HEK293T (cell line): Measurements from ENCODE around the gene IFT52.

Experiments
- CTCF ChIA-PET: fragments of 350-600 bp; formaldehyde crosslinking; extraction: SDS; loops from one replicate; lab custom pipeline; 2021; ENCODE audit warnings: antibody characterized with exemption, inconsistent platforms; lab: Yijun Ruan, JAX
- POLR2A ChIA-PET: fragments of 350-600 bp; formaldehyde crosslinking; extraction: SDS; loops from one replicate; lab custom pipeline; 2020; ENCODE audit warnings: antibody characterized with exemption, inconsistent platforms; lab: Yijun Ruan, JAX
- DNase-seq: peaks from one replicate; pipeline ENCODE4 v3.0.0; 2012; ENCODE audit warnings: mixed read lengths; ENCODE audit errors: extremely low spot score
- ARNT ChIP-seq: fragments of 450-650 bp; IDR thresholded peaks from 2 replicates; pipeline ENCODE4 v1.6.1; 2017; ENCODE audit warnings: mild to moderate bottlenecking
- BHLHE40 ChIP-seq: fragments of 450-650 bp; IDR thresholded peaks from 2 replicates; pipeline ENCODE4 v1.6.1; 2016; ENCODE audit warnings: mild to moderate bottlenecking, moderate library complexity, borderline replicate concordance
- CTBP1 ChIP-seq: fragments of 450-650 bp; IDR thresholded peaks from 2 replicates; pipeline ENCODE4 v1.6.1; 2016; ENCODE audit warnings: borderline replicate concordance
- ELF4 ChIP-seq: fragments of 450-650 bp; IDR thresholded peaks from 2 replicates; pipeline ENCODE4 v1.6.1; 2017; ENCODE audit warnings: antibody characterized with exemption
- FOXA1 ChIP-seq: fragments of 450-650 bp; IDR thresholded peaks from 2 replicates; pipeline ENCODE4 v1.6.1; 2016; ENCODE audit warnings: mild to moderate bottlenecking
- FOXK2 ChIP-seq: fragments of 450-650 bp; IDR thresholded peaks from 2 replicates; pipeline ENCODE4 v1.6.1; 2016; ENCODE audit warnings: mild to moderate bottlenecking
- FOXM1 ChIP-seq: fragments of 450-650 bp; IDR thresholded peaks from 2 replicates; pipeline ENCODE4 v1.6.1; 2017; ENCODE audit warnings: mild to moderate bottlenecking, borderline replicate concordance
- HDGF ChIP-seq: fragments of 450-650 bp; IDR thresholded peaks from 2 replicates; pipeline ENCODE4 v1.6.1; 2017; ENCODE audit warnings: antibody characterized with exemption, borderline replicate concordance
- L3MBTL2 ChIP-seq: fragments of 450-650 bp; conservative IDR thresholded peaks from 2 replicates; pipeline ENCODE4 v1.6.1; 2016; ENCODE audit warnings: mild to moderate bottlenecking
- LEF1 ChIP-seq: fragments of 450-650 bp; IDR thresholded peaks from 2 replicates; pipeline ENCODE4 v1.6.1; 2017; ENCODE audit warnings: mild to moderate bottlenecking, borderline replicate concordance
- NFRKB ChIP-seq: fragments of 450-650 bp; IDR thresholded peaks from 2 replicates; pipeline ENCODE4 v1.6.1; 2016; ENCODE audit warnings: mild to moderate bottlenecking, moderate library complexity
- PKNOX1 ChIP-seq: fragments of 450-650 bp; IDR thresholded peaks from 2 replicates; pipeline ENCODE4 v1.6.1; 2016
- SP1 ChIP-seq: fragments of 450-650 bp; IDR thresholded peaks from 2 replicates; pipeline ENCODE4 v1.6.1; 2017
- SUZ12 ChIP-seq: fragments of 450-650 bp; IDR thresholded peaks from 2 replicates; pipeline ENCODE4 v1.6.1; 2016; ENCODE audit warnings: mild to moderate bottlenecking
- TARDBP ChIP-seq: fragments of 450-650 bp; IDR thresholded peaks from 2 replicates; pipeline ENCODE4 v1.6.1; 2016
- ZNF384 ChIP-seq: fragments of 450-650 bp; IDR thresholded peaks from 2 replicates; pipeline ENCODE4 v1.6.1; 2016

Gene IFT52

GRCh38 chr20:43590392-43591303 lies at the start of gene IFT52:
Gene IFT52 (plus strand): TSS chr20:43590937. CDS start chr20:43594699, 3,762 bp downstream.
- TF ChIP-seq PKNOX1 (peak; percentile 76), FOXM1 (peak; percentile 97), CTBP1 (0 out of 2 replicates have a peak, but pooled peaks have one; percentile 45), FOXK2 (no peak), BHLHE40 (peak; percentile 81)
- CTCF ChIA-PET: interaction anchor here (0.9 kb wide), 1 partner anchor 142 kb away, joined by 3 read pairs; no protein-coding TSS in a partner anchor
- DNase-seq: peak; percentile 93
- POLR2A ChIA-PET: interaction anchor here (0.6 to 1.5 kb wide), 12 partner anchors 9 to 133 kb away, joined by 3 to 9 read pairs (median 4); partner anchors contain the start of genes MYBL2 and SRSF6

DNA sequence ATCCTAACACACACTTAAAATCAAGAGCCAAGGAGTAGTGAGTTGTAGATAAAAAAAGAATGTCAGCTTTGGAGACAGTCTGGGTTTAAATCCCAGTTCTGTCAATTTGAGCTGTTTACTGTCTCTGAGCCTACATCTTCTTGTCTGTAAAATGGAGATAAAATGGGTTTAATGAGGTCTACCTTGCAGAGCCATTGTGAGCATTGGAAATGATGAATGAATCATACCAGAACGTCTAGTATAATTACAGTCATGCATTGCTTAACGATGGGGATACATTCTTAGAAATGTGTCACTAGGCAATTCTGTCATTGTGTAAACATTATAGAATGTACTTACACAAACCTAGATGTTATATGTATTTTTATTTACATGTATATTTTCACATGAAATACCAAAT lies 49.5 kb upstream of the IFT52 start:
- TF ChIP-seq ZNF384 (no peak), FOXA1 (no peak), FOXK2 (no peak), LEF1 (no peak), SP1 (no peak), FOXM1 (no peak)
- ChIA-PET CTCF (no interaction called here), POLR2A (no interaction called here)
- no peak for DNase-seq

- DNase-seq: no peak
- POLR2A ChIA-PET: no interaction called here
- TF ChIP-seq NFRKB (no peak), PKNOX1 (no peak), ARNT (no peak), FOXM1 (no peak), L3MBTL2 (no peak), ZNF384 (no peak), ELF4 (no peak), SP1 (no peak), TARDBP (no peak), FOXA1 (no peak), FOXK2 (no peak), CTBP1 (no peak), BHLHE40 (no peak)
- CTCF ChIA-PET: interaction anchor here (0.7 kb wide), 1 partner anchor 697 kb away, joined by 3 read pairs; no protein-coding TSS in a partner anchor
Observed at GRCh38 chr20:43542161-43542560, 48.6 kb upstream of the IFT52 start.

DNA sequence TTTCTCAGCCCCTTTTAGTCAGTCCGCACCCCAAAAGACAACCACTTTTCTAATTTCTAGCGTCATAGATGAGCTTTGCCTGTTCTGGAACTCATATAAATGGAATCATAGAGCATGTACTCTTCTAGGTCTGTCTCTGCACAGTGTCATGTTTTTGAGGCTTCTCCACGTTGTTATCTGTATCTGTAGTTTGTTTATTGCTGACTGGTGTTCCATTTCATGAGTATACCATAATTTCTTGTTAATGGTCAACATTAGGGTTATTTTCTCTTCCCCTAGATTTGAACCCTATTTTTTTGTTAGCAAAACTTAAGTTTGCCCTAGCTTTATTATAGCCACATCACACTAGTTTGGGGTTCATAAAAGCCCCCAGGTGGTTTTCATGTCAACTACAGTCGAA lies 48.1 kb upstream of the IFT52 start:
- POLR2A ChIA-PET: no interaction called here

DNA sequence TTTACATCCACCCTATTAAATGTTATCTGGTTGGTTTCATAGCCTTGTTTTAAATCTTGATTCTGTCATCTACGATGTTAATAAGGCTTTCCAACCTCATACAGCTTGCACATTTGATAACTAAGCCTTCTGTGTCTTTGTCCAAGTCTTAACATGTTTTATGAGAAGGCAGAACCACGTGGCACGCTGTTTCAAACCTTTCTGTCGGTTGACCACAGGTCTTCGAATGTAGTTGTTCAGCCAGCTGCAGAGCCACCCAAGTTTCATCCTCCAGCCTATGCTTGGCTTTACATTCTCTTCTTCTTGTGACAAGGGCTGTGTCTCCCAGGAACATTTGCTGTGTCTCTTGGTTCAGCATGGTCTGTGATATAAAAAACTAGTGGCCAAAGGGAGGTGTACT lies 47.6 kb upstream of the IFT52 start:
- TF ChIP-seq HDGF (no peak), SP1 (no peak), FOXA1 (no peak), ZNF384 (no peak), LEF1 (no peak), FOXM1 (no peak), FOXK2 (no peak), PKNOX1 (no peak), NFRKB (no peak), BHLHE40 (no peak), TARDBP (no peak)
- no peak for DNase-seq
- POLR2A ChIA-PET: no interaction called here
- CTCF ChIA-PET: no interaction called here

More for the DNA sequence above, 48.1 kb upstream of the IFT52 start:
- no peak for DNase-seq
- TF ChIP-seq FOXK2 (no peak), ZNF384 (no peak), SUZ12 (no peak), FOXA1 (no peak), CTBP1 (no peak), BHLHE40 (no peak), NFRKB (no peak), FOXM1 (no peak), HDGF (no peak), SP1 (no peak), TARDBP (no peak)
- CTCF ChIA-PET: no interaction called here

DNA sequence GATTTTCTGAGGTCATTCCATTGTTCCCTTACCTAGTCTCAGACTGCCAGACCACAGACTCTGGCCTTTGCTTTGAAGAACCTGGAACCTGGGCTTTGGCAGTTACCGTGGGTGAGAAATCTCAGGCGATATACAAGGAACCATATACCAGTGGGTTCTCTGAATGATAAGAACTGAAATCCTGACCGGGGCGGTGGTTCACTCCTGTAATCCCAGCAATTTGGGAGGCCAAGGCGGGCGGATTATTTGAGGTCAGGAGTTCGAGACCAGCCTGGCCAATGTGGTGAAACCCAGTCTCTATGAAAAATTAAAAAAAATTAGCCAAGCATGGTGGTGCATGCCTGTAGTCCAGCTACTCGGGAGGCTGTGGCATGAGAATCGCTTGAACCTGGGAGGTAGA lies 46.2 kb upstream of the IFT52 start:
- ChIA-PET CTCF (no interaction called here), POLR2A (no interaction called here)
- TF ChIP-seq ZNF384 (no peak), PKNOX1 (no peak), BHLHE40 (no peak), SP1 (no peak), TARDBP (no peak), LEF1 (no peak), FOXM1 (no peak), NFRKB (no peak), FOXA1 (no peak), HDGF (no peak), SUZ12 (no peak), ARNT (no peak), ELF4 (no peak), CTBP1 (no peak), L3MBTL2 (no peak), FOXK2 (no peak)
- DNase-seq: no peak
